Activated naive CD4-positive, alpha-beta T cell treated with Interleukin-2 at 50 U/mL for 16 hours (primary cell): ENCODE data around the gene PTH.

ENCODE experiments used
- DNase-seq: peaks from one replicate; pipeline ENCODE4 v3.0.0-alpha.2; 2020

The PTH gene

DNA sequence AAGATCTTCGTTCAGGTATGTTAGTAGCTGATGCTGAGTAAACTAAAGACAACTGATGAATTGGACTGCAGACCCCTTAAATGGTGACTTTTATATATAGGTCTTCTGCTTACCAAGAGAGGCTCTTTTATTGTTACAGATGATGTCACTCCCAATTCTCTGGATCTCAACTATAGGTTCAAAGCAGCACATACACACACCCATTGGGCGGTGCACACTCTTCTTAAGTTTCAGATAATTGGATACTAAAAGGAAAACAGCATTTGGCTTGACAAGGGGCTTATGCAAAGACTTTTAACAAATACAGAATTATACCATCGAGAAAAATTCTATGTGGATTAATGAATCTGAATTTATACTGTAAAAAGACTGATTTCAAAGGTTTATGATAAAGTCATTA lies at the start of gene PTH:
PTH (minus strand) TSS at position 69 of the 400 bp plus-strand sequence. CDS start 3,142 bp downstream, outside the sequence.
- DNase-seq, result no peak

DNA sequence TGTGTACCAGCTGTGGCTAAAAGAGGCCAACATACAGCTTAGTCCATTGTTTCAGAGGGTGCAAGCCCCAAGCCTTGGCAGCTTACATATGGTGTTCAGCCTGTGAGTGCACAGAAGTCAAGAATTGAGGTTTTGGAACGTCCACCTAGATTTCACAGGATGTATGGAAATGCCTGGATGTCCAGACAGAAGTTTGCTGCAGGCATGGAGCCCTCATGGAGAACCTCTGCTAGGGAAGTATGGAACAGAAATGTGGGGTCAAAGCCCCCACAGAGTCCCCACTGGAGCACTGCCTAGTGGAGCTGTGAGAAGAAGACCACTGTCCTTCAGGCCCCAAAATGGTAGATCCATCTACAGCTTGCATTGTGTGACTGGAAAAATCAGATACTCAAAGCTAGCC lies 42.2 kb upstream of the PTH start:
- DNase-seq, result no peak

DNA sequence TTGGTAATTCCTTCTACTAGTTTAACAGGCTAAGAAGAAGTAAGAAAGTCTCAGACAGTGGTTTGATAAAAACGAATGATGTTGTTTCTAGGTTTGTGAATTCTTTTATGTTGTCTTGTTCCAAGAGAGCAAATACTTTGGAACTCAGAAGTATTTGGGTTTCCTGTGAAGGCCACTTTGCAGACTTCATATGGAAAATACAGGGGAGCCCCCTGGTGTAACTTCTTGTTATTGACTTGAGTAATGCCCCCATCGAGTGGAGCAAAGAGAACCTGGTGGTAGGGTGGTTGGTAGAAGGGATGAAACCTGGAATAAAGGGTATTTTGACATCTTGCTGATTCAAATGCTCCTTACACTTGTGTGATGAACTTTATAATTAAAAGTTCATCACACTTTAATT lies 40.0 kb upstream of the PTH start:
- DNase-seq, result no peak

DNA sequence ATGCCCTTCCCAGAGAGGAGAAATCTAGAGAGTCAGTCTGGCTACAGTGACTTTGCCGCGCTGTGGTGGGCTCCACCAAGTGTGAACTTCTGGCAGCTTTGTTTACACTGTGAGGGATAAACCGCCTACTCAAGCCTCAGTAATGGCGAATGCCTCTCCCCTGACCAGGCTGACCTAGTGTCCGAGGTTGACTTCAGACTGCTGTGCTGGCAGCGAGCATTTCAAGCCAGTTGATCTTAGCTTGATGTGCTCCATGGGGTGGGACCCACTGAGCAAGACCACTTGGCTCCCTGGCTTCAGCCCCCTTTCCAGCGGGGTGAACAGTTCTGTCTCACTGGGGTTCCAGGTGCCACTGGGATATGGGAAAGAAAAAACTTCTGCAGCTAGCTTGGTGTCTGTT lies 38.6 kb upstream of the PTH start:
- DNase-seq, result no peak

GRCh38 chr11:13525257-13525656 lies 29.5 kb upstream of the PTH start:
- DNase-seq, result no peak

GRCh38 chr11:13503393-13503792 lies 7.6 kb upstream of the PTH start:
- no peak for DNase-seq

- no peak for DNase-seq
Measured at GRCh38 chr11:13502492-13502891, 6.7 kb upstream of the PTH start.

GRCh38 chr11:13494051-13494450 lies 1.7 kb downstream of the PTH start:
- DNase-seq, result no peak

DNA sequence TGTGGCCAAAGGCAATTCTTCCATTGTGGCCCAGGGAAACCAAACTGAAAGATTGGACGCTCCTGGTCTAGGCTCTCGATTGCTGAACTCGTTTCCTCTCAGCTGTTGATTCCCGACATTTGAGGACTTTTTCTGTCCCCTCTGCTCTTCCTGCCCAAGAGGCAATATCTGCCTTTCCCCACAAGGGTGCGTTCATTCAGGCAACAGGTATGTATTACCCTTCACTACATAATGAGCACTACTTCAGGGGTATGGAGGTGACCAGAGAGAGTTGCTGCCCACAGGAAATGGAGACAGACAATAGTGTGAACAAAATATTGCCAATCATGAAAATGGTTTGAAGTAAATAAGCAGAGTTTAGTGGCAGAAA lies 8.2 kb downstream of the PTH start:
- DNase-seq, result no peak

DNA sequence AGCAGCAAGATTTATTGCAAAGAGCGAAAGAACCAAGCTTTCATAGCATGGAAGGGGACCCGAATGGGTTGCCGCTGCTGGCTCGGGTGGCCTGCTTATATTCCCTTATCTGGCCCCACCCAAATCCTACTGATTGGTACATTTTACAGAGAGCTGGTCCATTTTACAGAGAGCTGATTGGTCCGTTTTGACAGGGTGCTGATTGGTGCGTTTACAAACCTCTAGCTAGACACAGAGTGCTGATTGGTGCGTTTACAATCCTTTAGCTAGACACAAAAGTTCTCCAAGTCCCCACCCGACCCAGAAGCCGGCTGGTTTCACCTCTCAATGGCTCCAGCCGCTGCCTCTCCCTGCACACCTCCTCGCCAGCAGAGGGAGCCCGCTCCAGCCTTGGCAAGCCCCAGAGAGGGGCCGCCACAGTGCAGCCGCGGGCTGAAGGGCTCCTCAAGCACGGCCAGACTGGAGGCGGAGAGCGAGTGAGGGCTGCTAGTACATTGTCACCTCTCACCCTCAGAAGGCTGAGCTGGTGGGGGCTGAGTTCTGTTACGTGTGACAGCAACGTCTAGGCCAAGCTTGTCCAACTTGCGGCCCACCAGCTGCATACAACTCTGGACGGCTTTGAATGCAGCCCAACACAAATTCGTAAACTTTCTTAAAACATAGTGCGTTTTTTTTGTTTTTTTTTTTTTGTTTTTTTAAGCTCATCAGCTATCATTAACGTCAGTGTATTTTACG lies 8.7 kb downstream of the PTH start:
- peak; percentile 62 for DNase-seq

DNA sequence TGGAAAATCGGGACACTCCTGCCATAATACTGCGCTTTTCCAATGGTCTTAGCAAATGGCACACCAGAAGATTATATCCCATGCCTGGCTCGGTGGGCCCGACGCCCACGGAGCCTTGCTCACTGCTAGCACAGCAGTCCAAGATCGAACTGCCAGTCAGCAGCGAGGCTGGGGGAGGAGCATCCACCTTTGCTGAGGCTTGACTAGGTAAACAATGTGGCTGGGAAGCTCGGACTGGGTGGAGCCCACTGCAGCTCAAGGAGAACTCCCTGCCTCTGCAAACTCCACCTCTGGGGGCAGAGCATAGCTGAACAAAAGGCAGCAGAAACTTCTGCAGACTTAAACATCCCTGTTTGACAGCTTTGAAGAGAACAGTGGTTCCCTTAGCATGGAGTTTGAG lies 15.6 kb downstream of the PTH start:
- DNase-seq, result no peak

- no peak for DNase-seq
Measured at GRCh38 chr11:13479688-13480087, 16.1 kb downstream of the PTH start.

GRCh38 chr11:13475091-13475490 lies 20.7 kb downstream of the PTH start:
- no peak for DNase-seq

DNA sequence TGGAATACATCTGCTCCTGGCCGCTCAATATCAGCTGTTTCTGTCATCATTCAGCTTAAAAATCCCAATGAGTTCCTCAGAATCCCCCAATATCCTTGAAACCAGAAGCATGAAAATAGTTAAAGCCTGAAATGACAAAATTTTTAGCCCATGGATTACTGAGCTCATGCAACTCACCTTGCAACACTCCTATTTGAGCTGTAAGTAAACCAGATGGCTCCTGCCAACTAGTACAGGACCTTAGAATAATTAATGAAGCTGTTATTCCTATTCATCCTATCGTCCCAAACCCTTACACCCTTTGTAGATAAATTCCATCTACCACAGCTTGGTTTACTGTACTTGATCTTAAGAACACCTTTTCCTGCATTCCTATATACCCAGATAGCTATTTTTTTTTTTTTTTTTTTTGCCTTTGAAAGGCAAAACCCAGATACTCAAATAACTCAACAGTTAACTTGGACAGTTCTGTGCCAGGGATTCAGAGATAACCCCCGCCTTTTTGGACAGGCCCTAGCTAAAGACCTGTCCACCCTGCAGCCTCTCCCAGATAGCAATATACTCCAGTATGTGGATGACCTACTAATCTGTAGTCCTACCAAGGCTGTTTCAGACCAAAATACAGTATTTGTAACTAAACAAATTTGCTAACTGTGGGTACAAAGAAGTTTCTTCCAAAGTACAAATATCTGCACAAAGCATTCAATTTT lies 22.6 kb downstream of the PTH start:
- no peak for DNase-seq

- DNase-seq, result no peak
Measured at GRCh38 chr11:13468750-13469149, 27.0 kb downstream of the PTH start.

GRCh38 chr11:13465909-13466371 lies 29.9 kb downstream of the PTH start:
- no peak for DNase-seq

DNA sequence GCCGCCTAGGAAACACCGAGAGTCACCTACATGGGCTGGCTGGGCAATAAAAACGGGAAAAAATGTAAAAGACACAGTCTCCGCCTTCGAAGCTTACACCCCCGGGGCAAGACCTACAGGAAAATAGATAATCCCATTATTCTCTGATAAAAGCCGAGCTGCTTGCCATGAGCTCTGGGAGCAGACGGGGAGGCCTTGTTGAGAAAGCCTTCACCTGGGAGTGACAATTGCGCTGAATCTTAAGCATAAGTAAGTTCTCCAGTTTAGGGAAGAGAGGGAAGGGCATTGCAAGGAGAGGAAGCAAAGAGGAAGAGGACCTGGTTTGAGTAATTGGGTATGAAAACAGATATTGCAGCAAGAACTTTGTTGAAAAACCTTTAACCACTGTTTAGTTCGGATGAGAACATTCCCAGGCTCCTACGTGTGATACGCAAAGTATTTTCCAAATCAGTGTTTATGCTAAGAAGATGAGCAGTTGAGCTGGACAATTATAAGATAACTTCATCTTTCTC lies 32.0 kb downstream of the PTH start:
- no peak for DNase-seq

DNA sequence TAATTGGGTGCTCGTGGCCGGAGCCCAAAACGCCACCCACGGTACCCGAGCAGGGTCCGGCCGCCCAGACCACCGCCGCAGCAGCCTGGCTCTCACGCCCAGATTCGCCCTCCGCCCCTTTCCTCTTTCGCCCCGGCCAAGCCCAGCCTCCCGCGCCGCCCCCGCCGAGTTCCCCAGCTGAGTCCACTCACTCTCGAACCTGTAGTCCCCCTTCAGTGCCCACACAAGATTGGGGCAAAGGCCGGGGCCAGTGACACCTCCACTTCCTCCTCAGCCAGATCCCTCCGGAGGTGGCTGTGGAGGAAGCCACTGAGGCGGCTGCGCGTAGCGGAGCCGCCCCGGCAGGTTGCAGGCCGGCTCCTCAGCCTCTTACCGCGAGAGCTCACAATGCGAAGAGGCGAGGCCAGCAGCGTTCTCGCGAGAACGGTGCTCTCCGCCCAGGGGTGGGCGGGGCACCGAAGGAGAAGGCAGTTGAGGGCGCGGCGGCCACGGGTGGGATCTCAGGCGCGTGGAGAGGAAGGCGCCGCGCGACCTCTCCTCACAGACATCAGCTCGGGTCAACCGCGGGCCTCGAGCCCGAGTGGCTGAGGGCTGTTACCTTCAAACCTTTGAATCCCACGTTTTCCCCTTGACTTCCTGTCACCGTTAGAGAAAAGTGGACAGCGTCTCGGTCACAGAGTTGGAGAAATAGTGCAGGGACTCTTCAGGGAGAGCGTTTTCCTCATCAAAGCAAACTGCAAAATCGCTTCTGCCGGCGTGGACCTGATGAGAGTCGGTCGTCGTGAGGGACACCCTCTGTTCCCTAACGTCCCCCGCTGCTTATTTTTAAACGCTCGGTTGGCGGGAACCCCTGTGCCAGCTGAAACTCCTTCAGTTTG lies 32.7 kb downstream of the PTH start, which contains the start of gene BTBD10:
BTBD10 (minus strand) TSS at position 322 of the 878 bp plus-strand sequence. CDS start 18,098 bp downstream, outside the sequence.
- DNase-seq, result peak; percentile 92

GRCh38 chr11:13462311-13462900 lies 33.4 kb downstream of the PTH start:
- peak; percentile 64 for DNase-seq

DNA sequence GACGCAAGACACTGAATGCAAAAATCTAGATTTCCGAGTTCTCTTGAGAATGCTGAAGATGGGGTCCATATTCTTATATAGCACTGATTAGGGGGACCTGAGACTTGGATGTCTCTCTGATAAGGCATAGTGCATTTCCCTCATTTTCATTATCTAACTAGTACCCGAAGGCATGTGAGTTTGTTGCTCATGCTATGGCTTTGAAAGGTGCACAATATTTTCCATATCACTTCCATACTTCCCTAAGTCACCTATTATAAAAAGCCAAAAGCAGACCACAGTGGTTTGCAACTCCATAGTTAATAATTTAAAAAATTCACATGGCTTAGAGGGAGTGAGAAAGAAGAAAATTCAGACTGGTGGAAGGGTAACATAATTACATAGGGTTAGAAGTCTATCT lies 34.5 kb downstream of the PTH start:
- DNase-seq, result no peak

- DNase-seq, result no peak
Measured at GRCh38 chr11:13450832-13451397, 44.9 kb downstream of the PTH start.

DNA sequence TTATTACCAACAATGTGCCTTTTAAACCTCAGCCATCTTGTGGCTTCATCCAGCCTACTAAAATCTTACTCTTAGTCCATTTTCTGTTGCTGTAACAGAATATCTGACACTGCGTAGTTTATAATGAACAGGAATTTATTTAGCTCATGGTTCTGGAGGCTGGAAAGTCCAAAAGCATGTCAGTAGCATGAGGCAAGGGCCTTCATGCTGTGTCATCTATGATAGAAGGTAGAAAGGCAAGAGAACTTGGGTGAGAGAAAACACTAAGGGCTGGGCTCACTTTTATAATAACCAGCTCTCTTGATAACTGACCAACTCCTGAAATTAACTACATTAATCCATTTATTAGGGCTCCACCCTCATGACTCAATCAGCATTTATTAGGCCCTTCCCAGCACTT lies 46.3 kb downstream of the PTH start:
- DNase-seq, result no peak
